GM18507 (cell line): ENCODE measurements around the gene FCRL3.
A peak's percentile ranks its signal among the peaks of the same experiment; 100 is the strongest.
"Not testable (repeated sequence)": the region's sequence is repeated elsewhere in the genome, so short reads cannot be mapped to it uniquely, and the experiment has no call there.

Experiments used
- DNase-seq: peaks from one replicate; pipeline ENCODE4 v3.0.0; 2011; ENCODE audit warnings: low read depth; ENCODE audit not compliant: insufficient read length; ENCODE audit errors: extremely low spot score
- FAIRE-seq: peaks from 2 replicates; lab custom pipeline; 2011; peaks lifted over from hg19 to GRCh38; lab: Jason Lieb, UNC

Gene FCRL3, protein sequence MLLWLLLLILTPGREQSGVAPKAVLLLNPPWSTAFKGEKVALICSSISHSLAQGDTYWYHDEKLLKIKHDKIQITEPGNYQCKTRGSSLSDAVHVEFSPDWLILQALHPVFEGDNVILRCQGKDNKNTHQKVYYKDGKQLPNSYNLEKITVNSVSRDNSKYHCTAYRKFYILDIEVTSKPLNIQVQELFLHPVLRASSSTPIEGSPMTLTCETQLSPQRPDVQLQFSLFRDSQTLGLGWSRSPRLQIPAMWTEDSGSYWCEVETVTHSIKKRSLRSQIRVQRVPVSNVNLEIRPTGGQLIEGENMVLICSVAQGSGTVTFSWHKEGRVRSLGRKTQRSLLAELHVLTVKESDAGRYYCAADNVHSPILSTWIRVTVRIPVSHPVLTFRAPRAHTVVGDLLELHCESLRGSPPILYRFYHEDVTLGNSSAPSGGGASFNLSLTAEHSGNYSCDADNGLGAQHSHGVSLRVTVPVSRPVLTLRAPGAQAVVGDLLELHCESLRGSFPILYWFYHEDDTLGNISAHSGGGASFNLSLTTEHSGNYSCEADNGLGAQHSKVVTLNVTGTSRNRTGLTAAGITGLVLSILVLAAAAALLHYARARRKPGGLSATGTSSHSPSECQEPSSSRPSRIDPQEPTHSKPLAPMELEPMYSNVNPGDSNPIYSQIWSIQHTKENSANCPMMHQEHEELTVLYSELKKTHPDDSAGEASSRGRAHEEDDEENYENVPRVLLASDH

DNA sequence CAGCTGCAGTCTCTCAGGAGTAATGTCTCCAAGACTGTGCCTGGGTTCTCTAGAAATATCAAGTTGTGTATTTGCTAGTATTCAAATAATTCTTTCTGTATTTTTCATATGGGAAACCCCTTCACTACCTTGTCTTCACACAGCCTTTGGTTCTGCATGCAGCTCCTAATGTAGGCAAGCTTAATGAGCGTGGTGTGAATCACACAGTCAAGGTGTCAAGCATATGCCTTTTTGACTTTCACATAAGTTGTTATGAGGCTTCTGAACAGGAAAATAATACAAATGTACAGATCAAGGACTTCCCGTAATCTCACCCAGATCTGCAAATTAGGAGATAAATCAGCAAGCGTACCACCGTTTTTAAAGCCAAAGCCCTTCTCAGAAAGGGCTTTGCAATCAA lies at the start of gene FCRL3:
TSS of gene FCRL3 (minus strand) at position 38 of the 400 bp plus-strand sequence. CDS start 280 bp downstream, outside the sequence.
- FAIRE-seq = peak; percentile 65

DNA sequence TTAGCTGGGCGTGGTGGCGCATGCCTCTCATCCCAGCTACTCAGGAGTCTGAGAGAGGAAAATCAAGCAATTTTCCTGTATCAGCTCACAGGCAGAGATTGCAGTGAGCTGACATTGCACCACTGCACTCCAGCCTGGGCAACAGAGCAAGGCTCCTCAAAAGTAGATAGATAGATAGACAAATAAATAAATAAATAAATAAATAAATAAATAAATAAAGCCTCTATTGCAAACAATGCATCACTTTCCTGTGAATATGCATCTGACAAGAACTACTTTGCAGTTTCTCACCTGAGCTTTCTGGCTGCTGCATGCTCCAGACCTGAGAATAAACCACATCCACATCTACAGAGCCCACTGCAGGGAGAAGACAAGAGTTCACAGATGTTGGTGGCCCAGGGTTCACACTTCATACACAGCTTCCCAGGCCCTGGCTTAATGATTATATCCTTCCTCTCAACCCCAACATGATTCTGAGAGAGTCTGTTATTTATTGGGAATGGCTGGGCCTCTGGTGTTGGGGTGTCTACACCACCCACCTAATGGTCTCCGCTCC lies 47.8 kb upstream of the FCRL3 start:
- DNase-seq (no peak), FAIRE-seq (no peak)

More for the DNA sequence above, at the start of gene FCRL3:
- DNase-seq = no peak

DNA sequence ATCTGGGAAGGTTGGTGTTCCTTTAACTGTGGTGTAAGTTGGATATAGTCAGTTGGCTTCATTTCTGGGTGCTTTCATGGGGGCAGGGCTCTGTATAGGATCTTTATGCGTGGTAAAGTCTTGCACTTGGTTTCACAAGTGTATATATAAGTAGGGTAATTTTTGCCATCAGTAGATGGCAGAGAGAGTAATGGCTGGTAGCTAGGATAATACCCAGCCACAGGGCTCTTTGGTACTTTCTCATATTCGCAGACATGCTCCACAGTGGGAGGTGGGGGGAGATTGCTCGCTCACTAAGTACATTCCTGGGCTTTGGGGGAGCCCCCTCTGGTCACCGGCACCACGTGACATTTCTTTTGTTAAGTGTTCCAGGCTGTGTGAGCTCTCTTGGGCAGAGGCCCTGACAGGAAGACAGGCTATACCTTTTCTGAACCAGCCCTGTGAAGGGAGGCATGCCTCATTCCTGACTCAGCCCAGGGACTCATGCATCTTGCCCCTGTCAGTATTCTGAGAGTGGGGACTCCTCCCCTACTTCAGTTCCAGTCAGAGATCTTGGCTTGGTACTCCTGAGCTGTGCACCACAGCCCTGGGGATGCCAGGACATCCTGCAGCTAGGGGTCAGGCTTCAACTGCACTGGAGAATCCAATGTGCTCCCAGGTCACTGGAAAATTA lies 38.8 kb upstream of the FCRL3 start:
- DNase-seq (no peak), FAIRE-seq (no peak)

DNA sequence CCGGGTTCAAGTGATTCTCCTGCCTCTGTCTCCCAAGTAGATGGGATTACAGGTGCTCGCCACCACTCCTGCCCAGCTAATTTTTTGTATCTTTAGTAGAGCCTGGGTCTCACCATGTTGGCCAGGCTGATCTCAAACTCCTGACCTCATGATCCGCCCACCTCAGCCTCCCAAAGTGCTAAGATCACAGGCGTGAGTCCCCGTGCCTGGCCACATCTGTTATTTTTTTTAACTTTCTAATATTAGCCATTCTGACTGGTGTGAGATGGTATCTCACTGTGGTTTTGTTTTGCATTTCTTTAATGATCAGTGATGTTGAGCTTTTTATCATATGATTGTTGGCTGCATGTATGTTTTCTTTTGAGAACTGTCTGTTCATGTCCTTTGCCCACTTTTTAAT lies 35.4 kb upstream of the FCRL3 start:
- not testable (repeated sequence) for DNase-seq
- FAIRE-seq = peak; percentile 38

DNA sequence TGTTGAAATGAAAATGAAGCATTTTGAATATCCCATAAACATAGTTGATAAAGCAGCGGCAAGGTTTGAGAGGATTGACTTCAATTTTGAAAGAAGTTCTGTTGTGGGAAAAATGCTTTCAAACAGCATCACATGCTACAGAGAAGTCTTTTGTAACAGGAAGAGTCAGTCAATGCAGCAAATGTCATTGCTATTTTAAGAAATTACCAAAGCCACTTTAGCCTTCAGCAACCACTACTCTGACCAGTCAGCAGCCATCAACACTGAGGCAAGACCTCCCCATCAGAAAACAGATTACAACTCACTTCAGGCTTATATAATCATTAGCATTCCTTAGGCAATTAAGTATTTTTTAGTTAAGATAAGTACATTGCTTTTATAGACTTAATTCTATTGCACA lies 33.8 kb upstream of the FCRL3 start:
- FAIRE-seq = peak; percentile 62

DNA sequence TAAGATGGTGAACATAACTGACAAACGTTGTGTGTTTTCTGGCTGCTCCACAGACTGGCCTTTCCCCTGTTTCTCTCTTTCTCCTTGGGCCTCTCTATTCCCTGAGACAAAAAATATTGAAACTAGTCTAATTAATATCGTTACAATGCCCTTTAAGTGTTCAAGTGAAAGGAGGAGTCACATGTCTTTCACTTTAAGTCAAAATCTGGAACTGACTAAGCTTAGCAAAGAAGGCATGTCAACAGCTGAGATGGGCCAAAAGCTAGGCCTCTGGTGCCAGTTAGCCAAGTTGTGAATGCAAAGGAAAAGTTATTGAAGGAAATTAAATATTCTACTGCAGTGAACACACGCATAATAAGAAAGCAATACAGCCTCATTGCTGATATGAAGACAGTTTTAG lies 32.2 kb upstream of the FCRL3 start:
- FAIRE-seq = no peak
- no peak for DNase-seq

More for the DNA sequence above, 33.8 kb upstream of the FCRL3 start:
- no peak for DNase-seq

DNA sequence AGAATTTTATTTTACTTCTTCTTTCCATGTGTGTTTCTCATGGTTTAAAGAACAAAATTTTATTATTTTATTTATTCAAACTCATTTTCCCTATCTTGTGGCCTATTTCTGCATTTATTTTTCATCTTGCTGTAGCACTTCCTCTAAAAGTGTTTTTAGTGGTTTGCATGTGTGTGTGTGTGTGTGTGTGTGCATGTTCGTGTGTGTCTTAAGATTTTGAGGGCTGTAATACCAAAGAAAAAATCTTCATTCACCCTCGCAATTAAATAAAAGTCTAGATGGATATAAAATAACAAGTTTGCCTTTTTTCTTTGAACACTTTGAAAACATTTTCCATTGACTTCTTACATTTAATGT lies 24.6 kb upstream of the FCRL3 start:
- DNase-seq (no peak), FAIRE-seq (peak; percentile 18)

DNA sequence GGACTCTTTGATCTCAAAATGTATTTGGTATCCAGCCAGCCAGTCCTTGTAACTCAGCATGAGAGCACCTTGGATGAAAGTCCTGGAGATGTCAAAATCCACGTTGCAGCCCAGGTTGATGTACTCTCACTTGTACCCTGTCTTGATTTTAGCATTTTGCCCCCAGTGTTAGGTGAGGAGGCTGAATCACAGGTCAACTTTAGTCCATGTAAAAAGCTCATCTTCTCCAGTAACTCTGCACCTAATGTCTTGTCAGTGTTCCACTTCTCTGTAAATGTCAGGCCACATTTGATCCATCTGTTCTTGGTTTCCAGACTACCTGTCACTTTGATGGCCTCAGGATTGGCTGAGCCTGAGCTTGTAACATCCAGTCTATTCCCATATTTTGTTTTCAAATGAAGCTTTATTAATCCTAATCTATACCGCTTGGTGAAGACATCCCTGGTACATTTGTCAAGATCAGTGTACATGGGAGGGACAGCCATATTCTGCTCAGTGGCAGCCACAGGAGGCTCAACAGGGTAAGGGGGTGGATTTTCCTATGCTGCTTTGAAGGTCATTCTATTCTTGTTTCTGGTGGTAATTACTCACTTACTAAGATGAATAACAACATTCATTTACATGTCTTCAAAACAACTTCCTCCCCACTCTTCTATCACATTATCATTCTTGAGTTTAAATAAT lies 24.1 kb upstream of the FCRL3 start:
- DNase-seq (no peak), FAIRE-seq (peak; percentile 5)

DNA sequence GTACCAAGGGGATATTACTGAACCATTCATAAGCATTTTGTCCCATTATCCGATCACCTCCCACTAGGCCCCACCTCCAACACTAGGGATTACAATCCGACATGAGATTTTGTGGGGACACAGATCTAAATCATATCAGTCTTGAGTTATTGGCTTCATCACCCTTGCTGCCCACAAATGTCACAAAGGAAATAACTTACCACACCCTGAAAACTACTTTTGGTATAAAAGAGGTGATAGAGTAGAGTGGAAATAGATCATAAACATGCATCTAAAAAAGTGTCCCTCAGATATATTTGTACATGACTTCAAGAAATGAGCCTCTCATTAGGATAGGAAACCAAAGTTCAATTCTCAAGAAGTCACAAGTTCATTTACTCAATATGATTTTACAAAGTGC lies 22.6 kb upstream of the FCRL3 start:
- FAIRE-seq (no peak), DNase-seq (no peak)

DNA sequence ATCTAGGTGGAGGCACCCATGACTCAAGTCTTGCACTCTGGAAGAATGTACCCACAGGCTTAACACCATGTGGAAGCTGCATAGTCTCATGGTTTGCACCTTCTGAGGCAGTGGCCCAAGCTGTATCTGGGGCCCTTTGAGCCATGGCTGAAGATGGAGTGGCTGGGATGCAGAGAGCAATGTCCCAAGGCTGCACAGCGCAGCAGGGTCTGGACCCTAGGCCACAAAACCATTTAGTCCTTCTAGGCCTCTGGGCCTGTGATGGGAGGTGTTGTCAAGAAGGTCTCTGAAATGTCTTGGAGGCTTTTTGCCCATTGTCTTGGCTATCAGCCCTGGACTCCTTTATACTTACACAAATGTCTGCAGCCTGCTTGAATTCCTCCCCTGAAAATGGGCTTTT lies 21.4 kb upstream of the FCRL3 start:
- no peak for DNase-seq
- FAIRE-seq = no peak

DNA sequence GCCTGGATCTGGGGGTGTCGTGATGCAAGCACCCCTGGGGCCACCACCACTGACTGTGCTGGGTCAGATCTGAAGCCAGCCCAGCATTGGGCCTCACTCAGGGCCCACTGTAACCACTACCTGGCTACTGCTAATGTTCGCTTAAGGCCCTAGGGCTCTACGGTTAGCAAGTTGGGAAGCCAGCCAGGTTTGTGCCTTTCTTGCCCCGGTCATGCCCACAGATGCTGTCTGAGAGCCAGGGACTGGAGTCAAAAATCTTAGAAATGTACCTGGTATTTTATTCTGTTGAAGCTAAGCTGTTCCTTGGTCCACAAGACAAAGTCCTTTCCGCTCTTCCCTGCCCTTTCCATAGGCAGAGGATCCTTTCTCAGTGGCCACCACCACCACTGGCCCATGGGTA lies 15.2 kb upstream of the FCRL3 start:
- FAIRE-seq (no peak), DNase-seq (no peak)

DNA sequence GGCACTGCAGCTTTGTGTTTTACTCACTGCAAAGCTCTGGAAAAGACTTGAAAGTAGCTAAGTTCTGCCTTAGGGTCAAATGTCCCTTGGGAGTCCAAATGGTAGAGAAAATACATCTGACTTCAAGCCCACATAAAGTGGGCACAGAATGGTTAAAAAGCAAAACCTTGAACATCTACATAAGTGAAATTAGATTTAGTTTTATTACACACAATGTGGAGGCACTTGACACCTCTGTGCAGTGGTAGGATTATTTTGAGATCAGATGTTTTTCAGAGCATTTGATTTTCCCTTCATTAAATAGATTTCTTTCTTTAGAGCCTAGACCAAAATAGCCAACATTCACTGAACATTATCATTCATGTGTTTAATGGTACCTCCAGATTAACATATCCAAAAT lies 11.2 kb upstream of the FCRL3 start:
- FAIRE-seq (no peak), DNase-seq (no peak)

DNA sequence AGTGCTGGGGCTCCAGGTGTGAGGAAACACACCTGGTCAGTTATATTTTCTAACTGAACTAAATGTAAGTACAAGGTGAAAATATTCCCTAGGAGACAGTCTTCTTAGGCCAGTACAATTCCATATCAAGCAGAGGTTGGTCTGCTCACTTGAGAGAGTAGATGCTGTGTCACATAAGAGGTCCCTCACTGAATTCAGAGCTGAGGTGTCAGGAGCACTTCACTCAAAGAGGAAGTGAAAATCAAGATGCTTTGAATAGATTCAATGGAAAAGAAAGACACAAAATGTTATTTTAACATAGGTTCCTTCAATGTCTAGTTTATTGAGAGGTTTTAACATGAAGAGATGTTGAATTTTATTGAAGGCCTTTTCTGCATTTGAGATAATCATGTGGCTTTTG lies 4.3 kb upstream of the FCRL3 start:
- no peak for DNase-seq
- peak; percentile 75 for FAIRE-seq

DNA sequence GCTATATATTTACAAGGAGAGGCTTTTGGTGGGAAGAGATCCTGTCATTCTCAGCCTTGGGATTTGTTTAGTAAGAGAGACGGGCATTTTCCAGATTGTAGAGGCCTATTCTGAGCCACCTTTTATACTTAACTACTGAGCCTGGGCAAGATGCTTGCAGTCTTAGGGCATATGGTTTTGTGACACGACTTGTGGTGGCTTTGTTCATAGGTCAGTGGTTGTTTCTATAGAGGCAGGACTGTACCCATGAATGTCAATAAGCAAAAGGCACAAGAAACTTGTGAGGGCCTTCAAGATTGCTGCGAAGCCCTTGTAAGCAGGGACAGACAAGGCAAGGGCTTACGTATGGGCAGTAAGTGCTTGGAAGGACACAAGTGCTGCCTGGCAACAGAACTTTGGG lies 3.4 kb upstream of the FCRL3 start:
- DNase-seq = no peak
- FAIRE-seq = no peak

DNA sequence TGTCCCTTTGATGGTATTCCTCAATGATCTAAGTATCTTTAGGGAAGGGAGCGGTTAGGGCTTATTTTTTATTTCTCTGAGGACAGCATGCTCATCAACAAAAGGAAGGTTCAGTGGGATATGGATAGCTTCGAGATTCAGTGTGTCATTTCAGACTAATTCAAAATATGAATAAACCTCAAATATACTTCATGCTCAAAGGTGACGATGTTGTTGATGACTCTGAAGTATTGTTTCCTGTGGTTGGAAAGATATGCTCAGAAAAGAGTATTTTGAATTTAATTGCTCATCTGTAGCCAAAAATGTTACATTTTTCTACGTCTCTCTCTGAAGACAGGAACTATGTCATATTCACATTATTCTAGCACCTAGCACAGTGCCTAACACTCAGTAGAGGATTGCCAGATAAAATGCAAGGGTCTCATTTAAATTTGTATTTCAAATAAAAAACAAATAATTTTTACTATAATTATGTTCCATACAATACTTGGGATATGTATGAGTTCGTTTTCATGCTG lies 1.8 kb upstream of the FCRL3 start:
- FAIRE-seq (no peak), DNase-seq (no peak)

DNA sequence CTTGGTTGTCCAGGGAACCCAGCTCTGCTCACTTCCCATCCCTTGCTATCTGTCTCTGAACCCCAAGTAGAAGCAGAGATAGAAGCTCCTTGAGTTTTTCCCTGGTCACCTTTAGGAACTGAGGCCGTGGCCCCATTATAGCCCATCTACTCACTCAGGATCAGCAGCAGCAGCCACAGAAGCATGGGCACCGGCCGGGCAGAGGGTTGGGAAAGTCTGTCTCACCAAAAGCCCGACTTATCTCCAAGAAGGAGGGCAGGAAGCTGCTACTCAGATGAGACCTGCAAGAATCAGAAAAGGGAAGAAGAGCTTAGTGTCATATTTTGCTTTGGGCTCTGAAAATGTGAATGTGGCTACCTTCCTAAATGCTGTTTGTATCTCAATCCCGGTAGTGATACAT lies 264 bp downstream of the FCRL3 start:
- no peak for FAIRE-seq
- DNase-seq = no peak

DNA sequence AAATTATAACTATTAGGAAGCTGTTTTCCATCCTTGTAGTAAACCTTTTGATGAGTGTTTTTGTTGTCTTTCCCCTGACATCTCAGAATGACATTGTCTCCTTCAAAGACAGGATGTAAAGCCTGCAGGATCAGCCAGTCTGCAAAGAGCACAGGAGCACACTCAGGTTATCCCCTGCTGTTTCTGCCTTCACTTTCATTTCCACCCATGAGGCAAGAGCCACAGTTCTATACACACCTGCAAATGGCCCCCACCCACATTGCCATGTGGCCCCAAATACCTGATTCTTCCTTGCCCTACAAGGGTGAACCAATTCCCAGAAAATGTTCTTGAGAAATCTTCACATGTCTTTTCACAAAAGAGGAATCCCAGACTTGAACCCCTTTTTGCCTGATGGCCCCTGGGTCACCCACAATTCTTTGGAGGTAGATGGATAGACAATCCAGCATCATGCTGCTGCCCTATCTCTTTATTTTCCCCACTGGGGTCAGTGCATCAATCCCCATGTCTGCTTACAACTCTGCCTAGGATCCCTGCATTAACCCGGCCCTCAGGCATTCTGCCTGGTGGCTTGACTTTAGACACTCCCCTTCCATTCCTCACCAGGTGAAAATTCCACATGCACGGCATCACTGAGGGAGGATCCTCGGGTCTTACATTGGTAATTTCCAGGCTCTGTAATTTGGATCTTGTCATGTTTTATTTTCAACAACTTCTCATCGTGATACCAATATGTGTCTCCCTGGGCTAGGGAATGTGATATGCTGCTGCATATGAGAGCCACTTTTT lies 2.6 kb downstream of the FCRL3 start:
- DNase-seq = no peak
- peak; percentile 72 for FAIRE-seq

DNA sequence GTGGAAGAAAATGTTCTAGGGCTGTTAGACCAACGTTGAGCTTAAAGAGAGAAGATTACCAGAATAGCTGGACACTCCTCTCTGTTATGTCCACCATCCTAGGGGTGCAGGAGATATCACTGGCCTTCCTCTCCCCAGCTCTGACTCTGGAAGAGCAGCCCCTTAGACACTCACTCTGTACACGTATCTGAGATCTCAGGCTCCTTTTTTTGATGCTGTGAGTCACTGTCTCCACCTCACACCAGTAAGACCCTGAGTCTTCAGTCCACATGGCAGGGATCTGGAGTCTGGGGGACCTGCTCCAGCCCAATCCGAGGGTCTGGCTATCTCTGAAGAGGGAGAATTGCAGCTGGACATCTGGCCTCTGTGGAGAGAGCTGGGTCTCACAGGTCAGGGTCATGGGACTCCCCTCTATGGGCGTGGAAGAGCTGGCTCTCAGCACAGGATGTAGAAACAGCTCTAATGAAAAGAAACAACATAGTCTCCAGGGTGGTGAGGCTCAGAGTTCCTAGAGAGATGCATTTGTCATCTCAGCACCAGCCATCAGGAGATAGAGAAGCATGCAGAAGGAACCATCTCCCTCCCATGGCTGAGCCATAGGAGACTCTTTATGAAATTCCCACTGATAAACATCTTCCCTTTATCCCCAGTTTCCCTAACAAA lies 3.5 kb downstream of the FCRL3 start:
- FAIRE-seq (no peak), DNase-seq (no peak)
